GM18870 (cell line): ENCODE data around the gene NCKAP5.

ENCODE experiments used
- ATAC-seq: cut with Tn5 transposase; IDR thresholded peaks from one replicate; pipeline ENCODE4 v1.9.1; 2021; ENCODE audit warnings: moderate library complexity; ENCODE audit not compliant: unreplicated experiment

The NCKAP5 gene

GRCh38 chr2:133568172-133568571, at the start of gene NCKAP5:
TSS of gene NCKAP5 (minus strand) at chr2:133568463. CDS start at chr2:133517526, 50,937 bp downstream.
- no peak for ATAC-seq

GRCh38 chr2:133609664-133610063, 41.4 kb upstream of the NCKAP5 start:
- ATAC-seq, result no peak

- ATAC-seq, result no peak
Observed at GRCh38 chr2:133608291-133608690, 40.0 kb upstream of the NCKAP5 start.

GRCh38 chr2:133607679-133608078, 39.4 kb upstream of the NCKAP5 start:
- no peak for ATAC-seq

GRCh38 chr2:133606616-133607015, 38.4 kb upstream of the NCKAP5 start:
- no peak for ATAC-seq

- ATAC-seq, result no peak
Observed at GRCh38 chr2:133605766-133606137, 37.5 kb upstream of the NCKAP5 start.

GRCh38 chr2:133605011-133605765, 36.9 kb upstream of the NCKAP5 start:
- no peak for ATAC-seq

GRCh38 chr2:133603109-133603508, 34.8 kb upstream of the NCKAP5 start:
- no peak for ATAC-seq

GRCh38 chr2:133602538-133602937, 34.3 kb upstream of the NCKAP5 start:
- no peak for ATAC-seq

- ATAC-seq, result no peak
Observed at GRCh38 chr2:133600266-133600928, 32.1 kb upstream of the NCKAP5 start.

- ATAC-seq, result no peak
Observed at GRCh38 chr2:133599811-133600210, 31.5 kb upstream of the NCKAP5 start.

- ATAC-seq, result no peak
Observed at GRCh38 chr2:133599211-133599803, 31.0 kb upstream of the NCKAP5 start.

- no peak for ATAC-seq
Observed at GRCh38 chr2:133598769-133599168, 30.5 kb upstream of the NCKAP5 start.

GRCh38 chr2:133596701-133597393, 28.6 kb upstream of the NCKAP5 start:
- no peak for ATAC-seq

- ATAC-seq, result no peak
Observed at GRCh38 chr2:133591164-133591563, 22.9 kb upstream of the NCKAP5 start.

GRCh38 chr2:133589456-133589855, 21.2 kb upstream of the NCKAP5 start:
- no peak for ATAC-seq

GRCh38 chr2:133588144-133588543, 19.9 kb upstream of the NCKAP5 start:
- ATAC-seq, result no peak

- ATAC-seq, result no peak
Observed at GRCh38 chr2:133586978-133587377, 18.7 kb upstream of the NCKAP5 start.

GRCh38 chr2:133581010-133581760, 12.9 kb upstream of the NCKAP5 start:
- ATAC-seq, result no peak

- ATAC-seq, result no peak
Observed at GRCh38 chr2:133579274-133579673, 11.0 kb upstream of the NCKAP5 start.

- peak; percentile 70 for ATAC-seq
Observed at GRCh38 chr2:133576714-133577113, 8.5 kb upstream of the NCKAP5 start.
